ENCODE data around the gene VSIG1.

VSIG1 gene

GRCh38 chrX:108087792-108088191 is 42.9 kb downstream of the VSIG1 start:
- Histone ChIP-seq H3K4me2 (ENCODE audit: low read length) (no peak overlapping the region), H2AFZ (ENCODE audit: low read length) (no peak overlapping the region), H3K9ac (ENCODE audit: low read length) (no peak overlapping the region), H3K36me3 (ENCODE audit: insufficient read depth, low read length) (peaks cover 19% of the 10 kb centered on the region), H3K4me3 (ENCODE audit: low read depth, low read length, poor library complexity, severe bottlenecking) (no peak overlapping the region), H3F3A (ENCODE audit: insufficient read depth, low read length) (no peaks in the 10 kb centered on the region), H3K27ac (ENCODE audit: low read depth, low read length, poor library complexity, severe bottlenecking) (no peak overlapping the region), H3K9me2 (ENCODE audit: low read depth, low read length) (no peaks in the 10 kb centered on the region), H3K4me1 (ENCODE audit: insufficient read depth, low read length, severe bottlenecking) (peaks cover 14% of the 10 kb centered on the region), H3K79me2 (ENCODE audit: insufficient read depth, low read length) (peaks cover 11% of the 10 kb centered on the region), H3K27me3 (ENCODE audit: insufficient read depth, low read length) (no peaks in the 10 kb centered on the region), H4K20me1 (ENCODE audit: insufficient read depth, low read length) (no peaks in the 10 kb centered on the region), H3K9me3 (ENCODE audit: low read length) (no peaks in the 10 kb centered on the region)
- no peak for TF ChIP-seq EZH2 (IDR thresholded peaks at IDR 0.05; ENCODE audit: borderline replicate concordance, low read length)
- TF ChIP-seq CTCF (IDR thresholded peaks at IDR 0.05; ENCODE audit: low read length) = no peak

- no peaks in the 10 kb centered on the region for H3K9me3 ChIP-seq (ENCODE audit: low read length)
- H3K4me1 ChIP-seq (ENCODE audit: insufficient read depth, low read length, severe bottlenecking) = peaks cover 14% of the 10 kb centered on the region
- no peaks in the 10 kb centered on the region for H3F3A ChIP-seq (ENCODE audit: insufficient read depth, low read length)
- H3K27ac ChIP-seq (ENCODE audit: low read depth, low read length, poor library complexity, severe bottlenecking) = no peak overlapping the region
- no peaks in the 10 kb centered on the region for H3K27me3 ChIP-seq (ENCODE audit: insufficient read depth, low read length)
- no peak overlapping the region for H2AFZ ChIP-seq (ENCODE audit: low read length)
- no peaks in the 10 kb centered on the region for H4K20me1 ChIP-seq (ENCODE audit: insufficient read depth, low read length)
- TF ChIP-seq CTCF (IDR thresholded peaks at IDR 0.05; ENCODE audit: low read length) (no peak), EZH2 (IDR thresholded peaks at IDR 0.05; ENCODE audit: borderline replicate concordance, low read length) (no peak)
- no peak overlapping the region for H3K4me2 ChIP-seq (ENCODE audit: low read length)
- H3K9ac ChIP-seq (ENCODE audit: low read length) = no peak overlapping the region
- no peaks in the 10 kb centered on the region for H3K9me2 ChIP-seq (ENCODE audit: low read depth, low read length)
- peaks cover 19% of the 10 kb centered on the region for H3K36me3 ChIP-seq (ENCODE audit: insufficient read depth, low read length)
- peaks cover 11% of the 10 kb centered on the region for H3K79me2 ChIP-seq (ENCODE audit: insufficient read depth, low read length)
- no peak overlapping the region for H3K4me3 ChIP-seq (ENCODE audit: low read depth, low read length, poor library complexity, severe bottlenecking)
These were observed 43.6 kb downstream of the VSIG1 start for GRCh38 chrX:108088511-108088910.

- no peaks in the 10 kb centered on the region for H3K27me3 ChIP-seq (ENCODE audit: insufficient read depth, low read length)
- peaks cover 6% of the 10 kb centered on the region for H3K36me3 ChIP-seq (ENCODE audit: insufficient read depth, low read length)
- H2AFZ ChIP-seq (ENCODE audit: low read length) = no peak overlapping the region
- H3K4me1 ChIP-seq (ENCODE audit: insufficient read depth, low read length, severe bottlenecking) = peaks cover 14% of the 10 kb centered on the region
- H3K9me3 ChIP-seq (ENCODE audit: low read length) = no peaks in the 10 kb centered on the region
- H3K4me3 ChIP-seq (ENCODE audit: low read depth, low read length, poor library complexity, severe bottlenecking) = peak overlapping the region; percentile 97
- H3K4me2 ChIP-seq (ENCODE audit: low read length) = peak overlapping the region; percentile 89
- H3F3A ChIP-seq (ENCODE audit: insufficient read depth, low read length) = no peaks in the 10 kb centered on the region
- TF ChIP-seq CTCF (IDR thresholded peaks at IDR 0.05; ENCODE audit: low read length) = no peak
- no peak for TF ChIP-seq EZH2 (IDR thresholded peaks at IDR 0.05; ENCODE audit: borderline replicate concordance, low read length)
- H3K9me2 ChIP-seq (ENCODE audit: low read depth, low read length) = no peaks in the 10 kb centered on the region
- H4K20me1 ChIP-seq (ENCODE audit: insufficient read depth, low read length) = no peaks in the 10 kb centered on the region
- peak overlapping the region; percentile 92 for H3K9ac ChIP-seq (ENCODE audit: low read length)
- peak overlapping the region; percentile 24 for H3K27ac ChIP-seq (ENCODE audit: low read depth, low read length, poor library complexity, severe bottlenecking)
- peaks cover 11% of the 10 kb centered on the region for H3K79me2 ChIP-seq (ENCODE audit: insufficient read depth, low read length)
These were observed 45.8 kb downstream of the VSIG1 start for GRCh38 chrX:108090491-108091263.
